Measurements from ENCODE around the gene PSD.

GRCh38 chr10:102400076-102400475, 18.5 kb downstream of the PSD start:
- no peak for TF ChIP-seq CREB1 (IDR thresholded peaks at IDR 0.05)
- TF ChIP-seq CREB1 (CRISPR knock-in tag; IDR thresholded peaks at IDR 0.05), result no peak
- TF ChIP-seq PATZ1 (CRISPR knock-in tag; IDR thresholded peaks at IDR 0.05; ENCODE audit: borderline replicate concordance), result no peak
- no peak for TF ChIP-seq EP400 (IDR thresholded peaks at IDR 0.05)
- TF ChIP-seq EP300 (IDR thresholded peaks at IDR 0.05; ENCODE audit: low read length), result no peak
- TF ChIP-seq CTCF (IDR thresholded peaks at IDR 0.05 in 2 of 3, conservative IDR thresholded peaks at IDR 0.05 in 1 of 3; ENCODE audit: insufficient read depth in 2 of 3, low read depth in 1 of 3, low read length in 3 of 3), result no peak
- no peak for TF ChIP-seq E2F1 (CRISPR knock-in tag; IDR thresholded peaks at IDR 0.05)
- no peak for TF ChIP-seq ARID4B (CRISPR knock-in tag; IDR thresholded peaks at IDR 0.05)
- TF ChIP-seq HMGN3 (IDR thresholded peaks at IDR 0.05; ENCODE audit: borderline replicate concordance, extremely low read depth, insufficient read length, low read depth, low read length), result no peak
- no peak for TF ChIP-seq ZNF212 (CRISPR knock-in tag; IDR thresholded peaks at IDR 0.05)
